Body of pancreas (tissue), 4 donors: Measurements from ENCODE around the gene GSAP.

Source experiments
- CTCF ChIP-seq, 7 experiments: fragments of 450-650 bp in 4 of 7; fragments of 200-600 bp in 3 of 7; sonication (generic) in 3 of 7; IDR thresholded peaks; one replicate each; pipeline ENCODE4 v1.5.1; 2016 to 2019; ENCODE audit warnings: antibody characterized with exemption in 7 of 7
- POLR2A ChIP-seq, 3 donors: fragments of 450-650 bp; IDR thresholded peaks; one replicate each; pipeline ENCODE4 v1.6.1; 2016; ENCODE audit warnings: antibody characterized with exemption in 3 of 3, mild to moderate bottlenecking in 2 of 3

DNA sequence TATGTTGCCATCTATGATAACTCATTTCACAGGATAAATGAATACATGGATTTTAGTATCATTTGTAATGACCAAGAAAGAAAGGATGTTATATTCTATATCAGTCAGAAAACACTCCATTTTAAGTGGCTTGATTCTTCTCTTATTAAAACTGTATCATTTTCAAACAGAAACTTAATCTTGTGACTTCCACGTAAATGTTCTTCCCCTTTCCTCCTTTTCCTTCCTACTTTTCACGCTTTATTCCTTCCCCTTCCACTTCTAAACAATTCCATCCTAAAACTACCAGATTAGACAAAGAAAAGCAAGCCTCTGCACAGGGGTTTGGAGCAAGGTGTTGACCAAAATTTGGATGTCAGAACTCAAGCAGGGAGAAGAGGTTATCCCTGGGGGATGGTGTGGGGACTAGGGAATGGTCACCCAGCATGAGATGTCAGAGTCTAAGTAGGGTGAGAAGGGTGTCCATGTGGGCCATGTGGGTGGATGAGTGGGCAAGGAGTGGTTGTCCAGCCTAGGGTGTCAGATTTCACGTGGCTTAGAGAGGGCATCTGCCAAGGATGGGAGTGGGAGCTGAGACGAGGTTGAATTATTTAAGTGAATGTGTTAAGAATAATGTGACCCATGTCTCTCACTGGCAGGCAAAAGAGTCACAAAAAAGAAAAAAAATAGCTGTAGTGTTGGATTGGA lies 5.0 kb upstream of the GSAP start:
- TF ChIP-seq CTCF (IDR thresholded peaks at IDR 0.05) (no peak), POLR2A (IDR thresholded peaks at IDR 0.05) (no peak)
